ENCODE measurements around the gene SPEG. TPM values are rescaled to one million over a fixed set of nuclear protein-coding genes. Genes with fewer than 3 reads are reported as not detected.

SPEG gene
- total RNA-seq, 1 donor from 2014 or later: 71.2 TPM

DNA sequence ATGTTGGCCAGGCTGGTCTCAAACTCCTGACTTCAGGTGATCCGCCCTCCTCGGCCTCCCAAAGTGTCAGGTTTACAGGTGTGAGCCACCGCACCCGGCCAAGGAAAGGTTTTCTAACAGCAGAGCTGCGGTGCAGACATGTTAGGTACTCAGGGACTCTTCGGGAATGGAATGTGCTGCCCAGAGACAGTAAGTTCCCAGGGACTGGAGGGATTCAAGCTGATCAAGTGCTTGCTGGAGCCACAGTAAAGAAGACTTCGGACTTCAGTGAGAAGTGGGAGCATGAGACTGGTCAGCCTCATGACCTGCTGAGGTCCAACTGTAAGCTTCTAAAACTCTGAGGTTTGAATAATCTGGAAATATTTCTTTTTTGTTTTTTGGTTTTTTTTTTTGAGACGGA lies 24.3 kb upstream of the SPEG start:
- H3K27me3 Mint-ChIP-seq (ENCODE audit: low read depth, unreplicated experiment): peaks cover 3% of the 10 kb centered on the region

DNA sequence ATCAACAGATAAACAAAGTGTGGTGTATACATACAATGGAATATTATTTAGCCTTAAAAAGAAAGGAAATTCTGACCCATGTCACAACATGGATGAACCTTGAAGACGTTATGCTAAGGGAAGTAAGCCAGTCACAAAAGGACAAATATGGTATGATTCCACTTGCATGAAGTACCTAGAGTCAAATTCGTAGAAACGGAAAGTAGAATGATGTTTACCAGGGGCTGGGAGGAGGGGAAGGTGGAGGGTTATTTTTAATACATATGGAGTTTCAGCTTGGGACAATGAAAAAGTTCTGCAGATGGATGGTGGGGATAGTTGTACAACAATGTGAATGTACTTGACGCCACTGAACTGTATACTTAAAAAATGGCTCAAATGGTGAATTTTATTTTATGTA lies 19.8 kb upstream of the SPEG start:
- Histone ChIP-seq H3K4me3 (ENCODE audit: insufficient read depth, low read depth, low read length) (no peak overlapping the region), H3K4me1 (ENCODE audit: insufficient read depth, low read length) (peaks cover 17% of the 10 kb centered on the region), H3K79me2 (ENCODE audit: insufficient read depth, low read length) (no peaks in the 10 kb centered on the region), H3K9ac (ENCODE audit: low read length) (no peak overlapping the region), H3K9me3 (ENCODE audit: insufficient read depth, low read depth, low read length) (no peaks in the 10 kb centered on the region), H3K27ac (ENCODE audit: low read depth, low read length) (no peak overlapping the region), H3K27me3 (ENCODE audit: insufficient read depth, low read length) (peaks cover 3% of the 10 kb centered on the region), H3K4me2 (ENCODE audit: low read length) (no peak overlapping the region), H4K20me1 (ENCODE audit: insufficient read depth, low read length) (no peaks in the 10 kb centered on the region), H2AFZ (ENCODE audit: low read depth, low read length) (no peak overlapping the region), H3K36me3 (ENCODE audit: insufficient read depth, low read length) (no peaks in the 10 kb centered on the region)
- Mint-ChIP-seq H3K4me1 (ENCODE audit: low read depth, unreplicated experiment) (peaks cover 4% of the 10 kb centered on the region), H3K4me3 (ENCODE audit: unreplicated experiment) (no peak overlapping the region), H3K36me3 (ENCODE audit: low read depth, unreplicated experiment) (no peaks in the 10 kb centered on the region), H3K27ac (ENCODE audit: unreplicated experiment) (no peak overlapping the region), H3K9me3 (ENCODE audit: unreplicated experiment) (peaks cover 8% of the 10 kb centered on the region), H3K27me3 (ENCODE audit: low read depth, unreplicated experiment) (peaks cover 11% of the 10 kb centered on the region)
- TF ChIP-seq EZH2 (IDR thresholded peaks at IDR 0.05; ENCODE audit: insufficient read depth, low read length): no peak
- TF ChIP-seq, protein P1, sequence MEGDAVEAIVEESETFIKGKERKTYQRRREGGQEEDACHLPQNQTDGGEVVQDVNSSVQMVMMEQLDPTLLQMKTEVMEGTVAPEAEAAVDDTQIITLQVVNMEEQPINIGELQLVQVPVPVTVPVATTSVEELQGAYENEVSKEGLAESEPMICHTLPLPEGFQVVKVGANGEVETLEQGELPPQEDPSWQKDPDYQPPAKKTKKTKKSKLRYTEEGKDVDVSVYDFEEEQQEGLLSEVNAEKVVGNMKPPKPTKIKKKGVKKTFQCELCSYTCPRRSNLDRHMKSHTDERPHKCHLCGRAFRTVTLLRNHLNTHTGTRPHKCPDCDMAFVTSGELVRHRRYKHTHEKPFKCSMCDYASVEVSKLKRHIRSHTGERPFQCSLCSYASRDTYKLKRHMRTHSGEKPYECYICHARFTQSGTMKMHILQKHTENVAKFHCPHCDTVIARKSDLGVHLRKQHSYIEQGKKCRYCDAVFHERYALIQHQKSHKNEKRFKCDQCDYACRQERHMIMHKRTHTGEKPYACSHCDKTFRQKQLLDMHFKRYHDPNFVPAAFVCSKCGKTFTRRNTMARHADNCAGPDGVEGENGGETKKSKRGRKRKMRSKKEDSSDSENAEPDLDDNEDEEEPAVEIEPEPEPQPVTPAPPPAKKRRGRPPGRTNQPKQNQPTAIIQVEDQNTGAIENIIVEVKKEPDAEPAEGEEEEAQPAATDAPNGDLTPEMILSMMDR (IDR thresholded peaks at IDR 0.05; ENCODE audit: insufficient read depth, low read depth, low read length): no peak
- DNase-seq (ENCODE audit: low read depth): no peak
- no peak for FAIRE-seq

More for the DNA sequence above, 24.3 kb upstream of the SPEG start:
- no peaks in the 10 kb centered on the region for H3K9me3 ChIP-seq (ENCODE audit: insufficient read depth, low read depth, low read length)
- TF ChIP-seq, protein P1 (IDR thresholded peaks at IDR 0.05; ENCODE audit: insufficient read depth, low read depth, low read length): no peak
- no peak for TF ChIP-seq EZH2 (IDR thresholded peaks at IDR 0.05; ENCODE audit: insufficient read depth, low read length)
- no peaks in the 10 kb centered on the region for H4K20me1 ChIP-seq (ENCODE audit: insufficient read depth, low read length)
- H3K4me2 ChIP-seq (ENCODE audit: low read length): no peak overlapping the region
- H2AFZ ChIP-seq (ENCODE audit: low read depth, low read length): no peak overlapping the region
- H3K4me1 ChIP-seq (ENCODE audit: insufficient read depth, low read length): peaks cover 20% of the 10 kb centered on the region
- Mint-ChIP-seq H3K27ac (ENCODE audit: unreplicated experiment) (no peak overlapping the region), H3K4me3 (ENCODE audit: unreplicated experiment) (no peak overlapping the region), H3K4me1 (ENCODE audit: low read depth, unreplicated experiment) (peaks cover 17% of the 10 kb centered on the region), H3K9me3 (ENCODE audit: unreplicated experiment) (peaks cover 8% of the 10 kb centered on the region), H3K36me3 (ENCODE audit: low read depth, unreplicated experiment) (no peaks in the 10 kb centered on the region)
- no peak for FAIRE-seq
- DNase-seq (ENCODE audit: low read depth): no peak
- H3K9ac ChIP-seq (ENCODE audit: low read length): no peak overlapping the region
- no peak overlapping the region for H3K4me3 ChIP-seq (ENCODE audit: insufficient read depth, low read depth, low read length)
- no peaks in the 10 kb centered on the region for H3K27me3 ChIP-seq (ENCODE audit: insufficient read depth, low read length)
- H3K27ac ChIP-seq (ENCODE audit: low read depth, low read length): no peak overlapping the region
- H3K36me3 ChIP-seq (ENCODE audit: insufficient read depth, low read length): no peaks in the 10 kb centered on the region
- no peaks in the 10 kb centered on the region for H3K79me2 ChIP-seq (ENCODE audit: insufficient read depth, low read length)

DNA sequence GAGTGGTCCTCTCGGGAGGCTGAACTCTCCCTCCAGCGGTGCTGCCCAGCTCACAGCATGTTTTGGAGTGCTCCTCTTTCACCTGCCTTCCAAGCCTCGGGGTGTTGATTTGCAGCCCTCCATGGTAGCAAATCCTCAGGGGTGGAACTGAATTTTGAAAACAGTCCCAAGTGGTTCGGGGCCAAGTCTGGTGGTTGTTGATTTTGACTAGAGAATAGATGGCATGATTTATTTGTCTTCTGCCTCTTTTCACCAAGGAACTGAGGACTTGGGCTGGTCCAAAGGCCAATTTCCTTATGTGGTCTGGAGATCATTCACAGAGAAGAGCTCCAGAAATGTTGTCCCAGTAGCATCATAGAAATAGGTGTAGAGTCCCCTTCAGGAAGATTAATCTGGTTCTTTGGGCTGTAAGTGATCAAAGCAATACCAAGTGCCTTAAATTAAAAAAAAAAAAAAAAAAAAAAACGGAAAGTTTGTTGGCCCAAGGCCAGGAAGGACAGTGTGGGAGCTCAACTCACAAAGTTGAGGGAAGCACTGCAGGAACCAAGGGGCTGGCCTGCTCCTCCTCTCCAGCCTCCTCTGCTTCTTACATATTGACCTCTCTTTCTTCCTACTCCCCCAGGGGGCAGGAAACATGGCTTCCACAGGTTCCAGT lies 18.9 kb upstream of the SPEG start:
- FAIRE-seq (no peak), DNase-seq (ENCODE audit: low read depth) (no peak)
- H3K36me3 Mint-ChIP-seq (ENCODE audit: low read depth, unreplicated experiment): no peaks in the 10 kb centered on the region
- H3K27ac ChIP-seq (ENCODE audit: low read depth, low read length): no peak overlapping the region
- peaks cover 17% of the 10 kb centered on the region for H3K4me1 ChIP-seq (ENCODE audit: insufficient read depth, low read length)
- peaks cover 18% of the 10 kb centered on the region for H3K27me3 Mint-ChIP-seq (ENCODE audit: low read depth, unreplicated experiment)
- H3K27ac Mint-ChIP-seq (ENCODE audit: unreplicated experiment): no peak overlapping the region
- no peak for TF ChIP-seq EZH2 (IDR thresholded peaks at IDR 0.05; ENCODE audit: insufficient read depth, low read length)
- TF ChIP-seq, protein P1 (IDR thresholded peaks at IDR 0.05; ENCODE audit: insufficient read depth, low read depth, low read length): no peak
- H3K79me2 ChIP-seq (ENCODE audit: insufficient read depth, low read length): no peaks in the 10 kb centered on the region
- H3K4me2 ChIP-seq (ENCODE audit: low read length): no peak overlapping the region
- H3K4me1 Mint-ChIP-seq (ENCODE audit: low read depth, unreplicated experiment): peaks cover 6% of the 10 kb centered on the region
- H3K9me3 ChIP-seq (ENCODE audit: insufficient read depth, low read depth, low read length): no peaks in the 10 kb centered on the region
- peaks cover 8% of the 10 kb centered on the region for H3K9me3 Mint-ChIP-seq (ENCODE audit: unreplicated experiment)
- H3K36me3 ChIP-seq (ENCODE audit: insufficient read depth, low read length): no peaks in the 10 kb centered on the region
- no peak overlapping the region for H3K4me3 ChIP-seq (ENCODE audit: insufficient read depth, low read depth, low read length)
- H2AFZ ChIP-seq (ENCODE audit: low read depth, low read length): no peak overlapping the region
- H4K20me1 ChIP-seq (ENCODE audit: insufficient read depth, low read length): no peaks in the 10 kb centered on the region
- no peak overlapping the region for H3K9ac ChIP-seq (ENCODE audit: low read length)
- peaks cover 3% of the 10 kb centered on the region for H3K27me3 ChIP-seq (ENCODE audit: insufficient read depth, low read length)
- no peak overlapping the region for H3K4me3 Mint-ChIP-seq (ENCODE audit: unreplicated experiment)
